Breast epithelium (tissue), 4 donors: Measurements from ENCODE around the gene GRB2. TPM values are rescaled to one million over a fixed set of nuclear protein-coding genes. Genes with fewer than 3 reads are reported as not detected.

Source experiments
- DNase-seq, 2 donors: peaks; one replicate each; pipeline ENCODE4 v3.0.0-alpha.2; 2019; ENCODE audit warnings: low spot score in 2 of 2
- H3K27ac ChIP-seq, 2 donors: fragments of 200-600 bp; sonication (generic) in 1 of 2; one replicate each; pipeline ENCODE4 v1.5.1; 2016 to 2019; ENCODE audit warnings: mild to moderate bottlenecking in 1 of 2
- H3K27me3 ChIP-seq, 2 donors: fragments of 200-600 bp; sonication (generic) in 1 of 2; one replicate each; pipeline versions ENCODE4 v1.5.1 to v1.6.0; 2017 to 2019; ENCODE audit warnings: control low read depth in 1 of 2, mild to moderate bottlenecking in 1 of 2
- H3K36me3 ChIP-seq: fragments of 200-600 bp; one replicate; pipeline ENCODE4 v1.5.1; 2019
- H3K4me1 ChIP-seq, 2 donors: fragments of 200-600 bp; sonication (generic); one replicate each; pipeline ENCODE4 v1.5.1; 2016 to 2019; ENCODE audit warnings: control low read depth in 1 of 2
- H3K4me3 ChIP-seq, 3 donors: fragments of 200-600 bp; sonication (generic); 1 replicate in 2 of 3; 2 replicates in 1 of 3; pipeline ENCODE4 v1.5.1; 2016 to 2019; ENCODE audit warnings: mild to moderate bottlenecking in 3 of 3, moderate library complexity in 2 of 3
- H3K9me3 ChIP-seq, 2 donors: fragments of 200-600 bp; sonication (generic) in 1 of 2; one replicate each; pipeline ENCODE4 v1.5.1; 2016 to 2019; ENCODE audit warnings: control low read depth in 1 of 2
- POLR2A ChIP-seq: fragments of 450-650 bp; IDR thresholded peaks from one replicate; pipeline ENCODE4 v1.6.1; 2016; ENCODE audit warnings: antibody characterized with exemption, mild to moderate bottlenecking, moderate library complexity
- POLR2AphosphoS5 ChIP-seq, 3 donors: sonication (generic); formaldehyde crosslinking; IDR thresholded peaks; one replicate each; pipeline ENCODE4 v1.6.1; 2017; ENCODE audit warnings: antibody characterized with exemption in 3 of 3
- intact Hi-C: fragments of 100-400 bp; cut with DNase I; formaldehyde crosslinking; loops from one replicate; pipeline ENCODE4 v1.15.1; 2023; ENCODE audit warnings: low total_unique reads
- total RNA-seq, 3 donors: library from RNA; depleted of rRNA; stranded (reverse); fragments of >200 nt; gene quantifications; one replicate each; pipeline ENCODE4 v1.1.0, GENCODE V29; 2016
- TF ChIP-seq, protein P1 (sequence below), 3 donors: fragments of 450-650 bp; IDR thresholded peaks; one replicate each; pipeline ENCODE4 v1.5.1; 2016 to 2017; ENCODE audit warnings: antibody characterized with exemption in 3 of 3, mild to moderate bottlenecking in 3 of 3, moderate library complexity in 3 of 3

GRB2 gene
- total RNA-seq, 3 donors from 2014 or later = 72.4 to 104 (median 77.1) TPM

DNA sequence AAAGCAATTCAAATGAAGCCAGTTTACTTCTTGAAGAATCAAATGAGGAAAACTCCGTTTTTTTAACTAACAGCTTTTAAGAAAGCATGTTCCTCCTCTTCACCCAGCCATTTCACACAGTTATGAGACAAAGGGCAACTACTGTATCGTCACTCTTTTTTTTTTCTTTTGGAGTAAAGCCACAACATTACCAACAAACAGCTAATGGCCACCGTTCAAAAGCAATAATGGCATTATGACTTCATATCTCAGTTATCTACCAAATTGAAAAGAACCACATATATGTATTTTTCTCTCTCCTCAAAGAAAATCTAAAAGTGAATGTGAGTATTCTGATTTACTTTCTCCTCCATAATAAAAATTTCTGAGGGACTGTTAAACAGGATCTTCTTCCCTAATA is 14.5 kb downstream of the GRB2 start:
- H3K27ac ChIP-seq = peak overlapping the region in 1 of 2 donors; percentile 17
- DNase-seq = no peak
- no peaks in the 10 kb centered on the region for H3K36me3 ChIP-seq
- no peaks in the 10 kb centered on the region for H3K27me3 ChIP-seq
- H3K9me3 ChIP-seq = no peaks in the 10 kb centered on the region
- intact Hi-C loops = no loop called here
- H3K4me3 ChIP-seq = no peak overlapping the region
- TF ChIP-seq POLR2AphosphoS5 (IDR thresholded peaks at IDR 0.05) (no peak), POLR2A (no peak)
- TF ChIP-seq, protein P1, sequence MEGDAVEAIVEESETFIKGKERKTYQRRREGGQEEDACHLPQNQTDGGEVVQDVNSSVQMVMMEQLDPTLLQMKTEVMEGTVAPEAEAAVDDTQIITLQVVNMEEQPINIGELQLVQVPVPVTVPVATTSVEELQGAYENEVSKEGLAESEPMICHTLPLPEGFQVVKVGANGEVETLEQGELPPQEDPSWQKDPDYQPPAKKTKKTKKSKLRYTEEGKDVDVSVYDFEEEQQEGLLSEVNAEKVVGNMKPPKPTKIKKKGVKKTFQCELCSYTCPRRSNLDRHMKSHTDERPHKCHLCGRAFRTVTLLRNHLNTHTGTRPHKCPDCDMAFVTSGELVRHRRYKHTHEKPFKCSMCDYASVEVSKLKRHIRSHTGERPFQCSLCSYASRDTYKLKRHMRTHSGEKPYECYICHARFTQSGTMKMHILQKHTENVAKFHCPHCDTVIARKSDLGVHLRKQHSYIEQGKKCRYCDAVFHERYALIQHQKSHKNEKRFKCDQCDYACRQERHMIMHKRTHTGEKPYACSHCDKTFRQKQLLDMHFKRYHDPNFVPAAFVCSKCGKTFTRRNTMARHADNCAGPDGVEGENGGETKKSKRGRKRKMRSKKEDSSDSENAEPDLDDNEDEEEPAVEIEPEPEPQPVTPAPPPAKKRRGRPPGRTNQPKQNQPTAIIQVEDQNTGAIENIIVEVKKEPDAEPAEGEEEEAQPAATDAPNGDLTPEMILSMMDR (IDR thresholded peaks at IDR 0.05) = no peak
- H3K4me1 ChIP-seq = peaks cover 9 to 10% of the 10 kb centered on the region in 2 donors

DNA sequence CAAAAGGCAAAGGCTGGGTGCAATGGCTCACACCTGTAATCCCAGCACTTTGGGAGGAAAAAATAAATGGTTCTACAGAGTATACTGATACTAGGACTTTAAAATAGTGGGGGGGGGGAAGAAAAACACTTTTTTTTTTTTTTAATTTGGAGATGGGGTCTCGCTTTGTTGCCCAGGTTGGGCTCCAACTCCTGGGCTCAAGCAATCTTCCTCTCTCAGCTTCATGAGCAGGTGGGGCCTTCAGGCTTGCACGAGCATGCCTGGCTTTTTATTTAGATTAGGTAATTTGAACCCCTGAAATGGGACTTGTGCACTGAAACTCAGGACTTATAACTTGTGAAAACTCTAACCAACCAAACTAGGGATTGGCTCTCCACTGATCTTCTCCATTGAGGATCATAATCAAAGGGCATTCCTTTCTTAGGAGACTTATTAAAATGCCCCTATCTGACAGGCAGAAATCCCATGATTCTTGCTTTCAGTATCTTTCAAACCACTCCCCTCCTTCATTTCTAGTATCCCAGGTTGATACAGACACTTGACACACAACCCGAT is 16.9 kb downstream of the GRB2 start:
- peaks cover 0 to 5% of the 10 kb centered on the region in 2 donors for H3K4me1 ChIP-seq
- H3K9me3 ChIP-seq = no peaks in the 10 kb centered on the region
- DNase-seq = no peak
- H3K36me3 ChIP-seq = no peaks in the 10 kb centered on the region
- no peak for TF ChIP-seq POLR2AphosphoS5 (IDR thresholded peaks at IDR 0.05)
- TF ChIP-seq, protein P1 (IDR thresholded peaks at IDR 0.05) = no peak
- TF ChIP-seq POLR2A = no peak
- H3K27me3 ChIP-seq = no peaks in the 10 kb centered on the region
- intact Hi-C loops = no loop called here
- H3K27ac ChIP-seq = no peak overlapping the region
- H3K4me3 ChIP-seq = no peak overlapping the region

DNA sequence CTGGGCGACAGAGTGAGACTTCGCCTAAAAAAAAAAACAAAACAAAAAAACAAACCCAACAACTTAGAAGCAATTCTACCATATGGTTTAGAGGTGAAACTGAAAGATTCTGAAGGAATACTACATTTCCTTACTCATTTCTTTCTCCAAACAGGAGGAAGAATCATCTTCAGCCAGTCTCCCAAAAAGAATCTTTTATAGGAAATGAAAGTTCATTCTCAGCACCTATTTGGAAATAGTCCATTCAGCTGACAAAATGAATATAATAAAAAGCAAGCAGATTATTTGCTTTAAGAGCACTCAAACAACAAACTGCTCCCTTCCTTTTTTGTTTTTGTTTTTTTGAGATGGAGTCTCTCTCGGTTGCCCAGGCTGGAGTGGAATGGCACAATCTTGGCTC is 17.7 kb downstream of the GRB2 start:
- no peaks in the 10 kb centered on the region for H3K27me3 ChIP-seq
- H3K9me3 ChIP-seq = no peaks in the 10 kb centered on the region
- H3K27ac ChIP-seq = no peak overlapping the region
- TF ChIP-seq POLR2AphosphoS5 (IDR thresholded peaks at IDR 0.05) (no peak), POLR2A (no peak)
- TF ChIP-seq, protein P1 (IDR thresholded peaks at IDR 0.05) = no peak
- DNase-seq = no peak
- peaks cover 0 to 5% of the 10 kb centered on the region in 2 donors for H3K4me1 ChIP-seq
- intact Hi-C loops = no loop called here
- no peak overlapping the region for H3K4me3 ChIP-seq
- H3K36me3 ChIP-seq = no peaks in the 10 kb centered on the region

DNA sequence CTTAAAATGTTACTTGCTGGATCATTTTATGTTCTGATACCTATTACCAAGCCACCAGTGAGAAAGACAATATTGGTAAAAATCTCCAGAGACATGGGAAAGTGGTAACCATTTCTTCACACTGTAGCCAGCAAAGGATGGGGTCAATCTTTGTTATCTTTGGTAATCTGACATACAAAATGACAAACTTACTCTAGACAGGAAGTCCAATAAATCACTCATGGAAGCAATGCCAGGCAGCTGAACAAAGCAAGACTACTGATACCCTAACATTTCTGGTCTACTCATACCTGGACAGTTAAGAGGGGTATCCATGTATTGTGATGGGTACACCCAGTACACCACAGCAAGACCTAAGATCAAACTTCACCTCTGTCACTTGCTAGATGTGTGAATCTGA is 19.0 kb downstream of the GRB2 start:
- no peaks in the 10 kb centered on the region for H3K9me3 ChIP-seq

DNA sequence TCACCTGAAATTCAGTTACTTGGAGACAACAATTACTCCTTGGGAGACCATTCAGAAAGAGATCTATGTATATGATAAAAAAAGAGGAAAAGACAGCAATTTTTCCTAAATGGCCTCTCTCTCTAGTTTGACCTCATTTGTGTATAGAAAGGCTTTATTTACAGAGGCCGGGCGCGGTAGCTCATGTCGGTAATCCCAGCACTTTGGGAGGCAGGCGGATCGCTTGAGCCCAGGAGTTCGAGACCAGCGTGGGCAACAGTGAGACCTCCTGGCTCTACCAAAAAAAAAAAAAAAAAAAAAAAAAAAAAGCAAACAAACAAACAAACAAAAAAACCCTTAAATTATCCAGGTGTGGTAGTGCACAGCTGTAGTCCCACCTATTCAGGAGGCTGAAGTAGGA is 20.7 kb downstream of the GRB2 start:
- no peak for DNase-seq
- H3K27me3 ChIP-seq = no peaks in the 10 kb centered on the region
- H3K36me3 ChIP-seq = no peaks in the 10 kb centered on the region
- no peaks in the 10 kb centered on the region for H3K4me1 ChIP-seq
- H3K4me3 ChIP-seq = no peak overlapping the region
- intact Hi-C loops = no loop called here
- TF ChIP-seq, protein P1 (IDR thresholded peaks at IDR 0.05) = no peak
- TF ChIP-seq POLR2AphosphoS5 (IDR thresholded peaks at IDR 0.05) = no peak
- TF ChIP-seq POLR2A = no peak
- no peaks in the 10 kb centered on the region for H3K9me3 ChIP-seq
- no peak overlapping the region for H3K27ac ChIP-seq

More for the DNA sequence above, 19.0 kb downstream of the GRB2 start:
- DNase-seq = no peak
- Histone ChIP-seq H3K27ac (no peak overlapping the region), H3K36me3 (no peaks in the 10 kb centered on the region), H3K4me1 (no peaks in the 10 kb centered on the region), H3K4me3 (no peak overlapping the region), H3K27me3 (no peaks in the 10 kb centered on the region)
- TF ChIP-seq, protein P1 (IDR thresholded peaks at IDR 0.05) = no peak
- TF ChIP-seq POLR2AphosphoS5 (IDR thresholded peaks at IDR 0.05) (no peak), POLR2A (no peak)
- intact Hi-C loops = no loop called here
